NCI-H146 treated with DMSO at 0.1 percent for 48 hours (cell line): ENCODE results near the gene RANBP10.
"Not testable (repeated sequence)": the region's sequence is repeated elsewhere in the genome, so short reads cannot be mapped to it uniquely, and the experiment has no call there.

ENCODE experiments used
- DNase-seq: peaks from one replicate; lab custom pipeline; 2025; ENCODE audit not compliant: unreplicated experiment; lab: John Stamatoyannopoulos, UW

RANBP10 gene

GRCh38 chr16:67780847-67781564 is 25.4 kb downstream of the RANBP10 start:
- DNase-seq = no peak

GRCh38 chr16:67779256-67780014 is 26.9 kb downstream of the RANBP10 start:
- DNase-seq = no peak

- DNase-seq = no peak
Observed at GRCh38 chr16:67775273-67775672, 31.1 kb downstream of the RANBP10 start.

- DNase-seq = no peak
Observed at GRCh38 chr16:67774457-67774853, 31.9 kb downstream of the RANBP10 start.

- no peak for DNase-seq
Observed at GRCh38 chr16:67773569-67774456, 32.5 kb downstream of the RANBP10 start.

GRCh38 chr16:67773099-67773498 is 33.3 kb downstream of the RANBP10 start:
- no peak for DNase-seq

- DNase-seq = no peak
Observed at GRCh38 chr16:67770346-67770991, 35.9 kb downstream of the RANBP10 start.

- DNase-seq = no peak
Observed at GRCh38 chr16:67767953-67768352, 38.4 kb downstream of the RANBP10 start.

GRCh38 chr16:67766291-67766690 is 40.1 kb downstream of the RANBP10 start:
- DNase-seq = no peak

- DNase-seq = no peak
Observed at GRCh38 chr16:67764158-67764667, 42.1 kb downstream of the RANBP10 start.

- DNase-seq = no peak
Observed at GRCh38 chr16:67763066-67763465, 43.3 kb downstream of the RANBP10 start.

GRCh38 chr16:67762385-67762784 is 44.0 kb downstream of the RANBP10 start:
- DNase-seq = no peak

- no peak for DNase-seq
Observed at GRCh38 chr16:67761924-67762323, 44.4 kb downstream of the RANBP10 start.

- DNase-seq = no peak
Observed at GRCh38 chr16:67760956-67761230, 45.5 kb downstream of the RANBP10 start.

- no peak for DNase-seq
Observed at GRCh38 chr16:67760206-67760955, 46.0 kb downstream of the RANBP10 start.

GRCh38 chr16:67758966-67759365 is 47.4 kb downstream of the RANBP10 start:
- DNase-seq = no peak

GRCh38 chr16:67758006-67758405 is 48.4 kb downstream of the RANBP10 start:
- DNase-seq = no peak

- DNase-seq = no peak
Observed at GRCh38 chr16:67752641-67753040, 53.7 kb downstream of the RANBP10 start.

GRCh38 chr16:67751331-67751730 is 55.0 kb downstream of the RANBP10 start:
- DNase-seq = not testable (repeated sequence)

- no peak for DNase-seq
Observed at GRCh38 chr16:67750466-67750865, 55.9 kb downstream of the RANBP10 start.
